GM12878 (cell line): ENCODE results near the gene SLC22A23. TPM values are rescaled to one million over a fixed set of nuclear protein-coding genes. Genes with fewer than 3 reads are reported as not detected.

Source experiments
- ATAC-seq: fragments of 200-7000 bp; cut with Tn5 transposase; 3 replicates; pipeline ENCODE4 v1.9.1; 2020; ENCODE audit warnings: mild to moderate bottlenecking, moderate library complexity
- BruUV-seq: library from RNA; stranded (reverse); fragments of 400-500 nt; replicated peaks from 2 replicates; lab custom pipeline; 2021; lab: Mats Ljungman, UMichigan
- CTCF ChIA-PET: fragments of 300-600 bp; sonication (Branson Sonifier 250); formaldehyde crosslinking; extraction: SDS; loops from one replicate; lab custom pipeline; 2021; ENCODE audit warnings: inconsistent platforms; lab: Yijun Ruan, JAX
- POLR2A ChIA-PET: fragments of 350-600 bp; formaldehyde crosslinking; extraction: SDS; loops from one replicate; lab custom pipeline; 2021; ENCODE audit warnings: inconsistent platforms; lab: Charles Lee
- RAD21 ChIA-PET: fragments of 300-600 bp; sonication (Branson Sonifier 250); formaldehyde crosslinking; loops from one replicate; lab custom pipeline; 2023; ENCODE audit warnings: antibody characterized with exemption; ENCODE audit not compliant: unreplicated experiment; lab: Charles Lee
- SMC1A ChIA-PET: fragments of 300-600 bp; sonication (Branson Sonifier 250); formaldehyde crosslinking; loops from one replicate; lab custom pipeline; 2023; ENCODE audit not compliant: unreplicated experiment, uncharacterized antibody; lab: Charles Lee
- DNase-seq: peaks from one replicate; pipeline ENCODE4 v3.0.0-alpha.2; 2011; ENCODE audit warnings: low read depth, low spot score
- FAIRE-seq: peaks from 3 replicates; lab custom pipeline; 2011; peaks lifted over from hg19 to GRCh38; lab: Jason Lieb, UNC
- H2AFZ ChIP-seq: 2 replicates; pipeline ENCODE4 v1.6.0; 2011; ENCODE audit warnings: low read depth, low read length, control low read depth; ENCODE audit not compliant: control insufficient read depth
- H3K27ac ChIP-seq: 2 replicates; pipeline ENCODE4 v1.5.1; 2011; ENCODE audit warnings: control low read depth; ENCODE audit not compliant: control insufficient read depth, insufficient read depth
- H3K27me3 ChIP-seq, 2 experiments: replicated peaks in 1 of 2; 2 replicates each; pipeline versions ENCODE4 v1.6.0 to v1.6.1; 2011; ENCODE audit warnings: low read length in 1 of 2; ENCODE audit not compliant: control insufficient read depth in 2 of 2, insufficient read depth in 2 of 2
- H3K36me3 ChIP-seq, 2 experiments: 2 replicates each; pipeline ENCODE4 v1.5.1; 2011; ENCODE audit warnings: low read length in 1 of 2; ENCODE audit not compliant: control insufficient read depth in 2 of 2, insufficient read depth in 2 of 2
- H3K4me1 ChIP-seq: 2 replicates; pipeline ENCODE4 v1.6.1; 2011; ENCODE audit warnings: mild to moderate bottlenecking, low read length, moderate library complexity, mixed read lengths; ENCODE audit not compliant: control insufficient read depth, insufficient read depth
- H3K4me2 ChIP-seq: 2 replicates; pipeline ENCODE4 v1.6.0; 2011; ENCODE audit warnings: control low read depth; ENCODE audit not compliant: control insufficient read depth, insufficient read depth
- H3K4me3 ChIP-seq: fragments of 200-600 bp; sonication (generic); 2 replicates; pipeline ENCODE4 v1.5.1; 2016
- H3K79me2 ChIP-seq: 2 replicates; pipeline ENCODE4 v1.6.0; 2011; ENCODE audit warnings: low read length; ENCODE audit not compliant: control insufficient read depth, insufficient read depth
- H3K9ac ChIP-seq: 2 replicates; pipeline ENCODE4 v1.8.0; 2011; ENCODE audit warnings: low read length, control low read depth, mixed read lengths; ENCODE audit not compliant: control insufficient read depth, insufficient read depth
- H3K9me3 ChIP-seq: replicated peaks from 3 replicates; pipeline ENCODE4 v1.5.1; 2011; ENCODE audit warnings: mild to moderate bottlenecking, low read length; ENCODE audit not compliant: control insufficient read depth, insufficient read depth
- H4K20me1 ChIP-seq: 2 replicates; pipeline ENCODE4 v1.6.0; 2011; ENCODE audit not compliant: control insufficient read depth, insufficient read depth
- FOXK2 ChIP-seq: fragments of 450-650 bp; IDR thresholded peaks from 2 replicates; pipeline ENCODE4 v1.6.1; 2017; ENCODE audit warnings: mild to moderate bottlenecking, moderate library complexity
- NFXL1 ChIP-seq: fragments of 450-650 bp; IDR thresholded peaks from 2 replicates; pipeline ENCODE4 v1.6.1; 2017; ENCODE audit warnings: antibody characterized with exemption, mild to moderate bottlenecking, borderline replicate concordance
- PAX5 ChIP-seq: IDR thresholded peaks from 2 replicates; pipeline ENCODE4 v1.6.1; 2011; ENCODE audit warnings: low read depth, low read length, borderline replicate concordance
- RAD51 ChIP-seq: fragments of 450-650 bp; IDR thresholded peaks from 2 replicates; pipeline ENCODE4 v1.6.1; 2016; ENCODE audit warnings: moderate library complexity, mild to moderate bottlenecking, inconsistent platforms
- RCOR1 ChIP-seq: conservative IDR thresholded peaks from 2 replicates; pipeline ENCODE4 v1.6.1; 2012; ENCODE audit warnings: low read depth, low read length, improper control_type of control experiment
- ZNF217 ChIP-seq: fragments of 450-650 bp; IDR thresholded peaks from 2 replicates; pipeline ENCODE4 v1.6.1; 2017; ENCODE audit warnings: antibody characterized with exemption, mild to moderate bottlenecking
- ZNF687 ChIP-seq: fragments of 450-650 bp; IDR thresholded peaks from 2 replicates; pipeline ENCODE4 v1.6.1; 2017; ENCODE audit warnings: mild to moderate bottlenecking, moderate library complexity
- WGBS: methylation state at CpG from one replicate; pipeline ENCODE4 v1.1.6; 2016; ENCODE audit warnings: low lambda C conversion rate; ENCODE audit not compliant: insufficient replicate concordance, insufficient coverage; ENCODE audit errors: missing lambda C conversion rate; 5-methylcytosine and 5-hydroxymethylcytosine counted together
- in situ Hi-C: fragments of 300-500 bp; cut with MboI; formaldehyde crosslinking; loops from 9 replicates; pipeline ENCODE4 v1.14.3; 2018; ENCODE audit warnings: mixed read lengths
- intact Hi-C: fragments of 100-400 bp; cut with micrococcal nuclease; formaldehyde crosslinking; loops from one replicate; pipeline ENCODE4 v1.14.2; 2022; ENCODE audit not compliant: unreplicated experiment
- polyA plus RNA-seq, 11 experiments: library from polyadenylated mRNA; depleted of rRNA in 4 of 11; unstranded in 6 of 11; stranded (reverse) in 5 of 11; fragments of >200 nt; fragmentation: Nextera tagmentation in 4 of 11; fragmentation: Illumina TruSeq in 1 of 11; extraction: Ambion mirVana in 4 of 11; extraction: Trizol in 1 of 11; gene quantifications; 1 replicate in 1 of 11; 2 replicates in 10 of 11; pipeline versions ENCODE4 v1.2.1 to v1.2.3, GENCODE V29; 2011 to 2016; ENCODE audit warnings: inconsistent platforms in 2 of 11, missing spikeins in 2 of 11, low read depth in 1 of 11
- total RNA-seq, 4 experiments: library from RNA; depleted of rRNA in 3 of 4; stranded (reverse); fragments of >200 nt in 3 of 4; fragmentation: Illumina TruSeq in 1 of 4; extraction: Trizol in 1 of 4; gene quantifications; 2 replicates each; pipeline versions ENCODE4 v1.2.1 to v1.2.3, GENCODE V29; 2013 to 2021

The SLC22A23 gene
- total and polyA plus RNA-seq, 10 of the 15 experiments (the other 5 are each of a cell fraction or from before 2014, with no cell fraction given), result 0.20 to 2.4 (median 0.74) TPM

- Histone ChIP-seq H3K4me3 (no peak overlapping the region), H3K9ac (no peak overlapping the region)
- TF ChIP-seq FOXK2 (no peak), RAD51 (no peak), RCOR1 (no peak), ZNF687 (no peak), ZNF217 (no peak), NFXL1 (no peak), PAX5 (no peak)
- TF ChIP-seq, all 136 proteins: peak for 0
- in situ Hi-C loops, result no loop called here
- Histone ChIP-seq H3K36me3 (no peaks in the 10 kb centered on the region), H2AFZ (no peak overlapping the region), H4K20me1 (no peaks in the 10 kb centered on the region), H3K79me2 (no peaks in the 10 kb centered on the region), H3K4me1 (peaks cover 6% of the 10 kb centered on the region; the same call in 1 of the 2 replicates), H3K27ac (no peak overlapping the region), H3K9me3 (no peaks in the 10 kb centered on the region), H3K27me3 (no peaks in the 10 kb centered on the region), H3K4me2 (no peak overlapping the region)
- no TSS peak for BruUV-seq
- ChIA-PET SMC1A (interaction anchor here (0.6 to 12.4 kb wide), 6 partner anchors 10 to 55 kb away, joined by 4 to 103 read pairs (median 4); no protein-coding TSS in a partner anchor), RAD21 (interaction anchor here (0.7 to 1.4 kb wide), 5 partner anchors 8 to 25 kb away, joined by 3 to 4 read pairs (median 4); no protein-coding TSS in a partner anchor), CTCF (interaction anchor here (0.9 to 2.6 kb wide), 5 partner anchors 10 to 366 kb away, joined by 3 to 8 read pairs (median 3); no protein-coding TSS in a partner anchor), POLR2A (interaction anchor here (0.6 to 1.7 kb wide), 5 partner anchors 8 to 69 kb away, joined by 3 to 13 read pairs (median 5); no protein-coding TSS in a partner anchor)
- FAIRE-seq (no peak), ATAC-seq (no peak), DNase-seq (no peak)
- WGBS, result 14% methylated on average over 5 of the region's 5 CpGs
- intact Hi-C loops, result no loop called here
Measured at GRCh38 chr6:3366596-3367413, 90.0 kb downstream of the SLC22A23 start.
